ENCODE measurements around the gene TRMT10C. TPM values are rescaled to one million over a fixed set of nuclear protein-coding genes. Genes with fewer than 3 reads are reported as not detected.
A peak's percentile ranks its signal among the peaks of the same experiment; 100 is the strongest.

Gene TRMT10C
- total RNA-seq, 1 donor from 2014 or later, result 26.8 TPM

GRCh38 chr3:101512646-101513418, 48.8 kb upstream of the TRMT10C start, which contains the start of gene SENP7:
Gene SENP7 (minus strand): TSS chr3:101513212. CDS start chr3:101513130, 82 bp downstream.
- DNase-seq (ENCODE audit: low read depth), result peak; percentile 76
- Histone ChIP-seq H3K4me2 (ENCODE audit: low read length) (peak within 1 kb of the TSS; percentile 95), H3K36me3 (ENCODE audit: insufficient read depth, low read length) (no peaks in the 10 kb centered on the region), H3K4me1 (ENCODE audit: insufficient read depth, low read length) (no peaks in the 10 kb centered on the region), H3K9me3 (ENCODE audit: insufficient read depth, low read depth, low read length) (no peaks in the 10 kb centered on the region), H2AFZ (ENCODE audit: low read depth, low read length) (peak within 1 kb of the TSS; percentile 94), H4K20me1 (ENCODE audit: insufficient read depth, low read length) (no peaks in the 10 kb centered on the region), H3K79me2 (ENCODE audit: insufficient read depth, low read length) (peaks cover 20% of the 10 kb centered on the region), H3K4me3 (ENCODE audit: insufficient read depth, low read depth, low read length) (peak within 1 kb of the TSS; percentile 86), H3K27me3 (ENCODE audit: insufficient read depth, low read length) (peaks cover 4% of the 10 kb centered on the region), H3K9ac (ENCODE audit: low read length) (peak within 1 kb of the TSS; percentile 88), H3K27ac (ENCODE audit: low read depth, low read length) (peak within 1 kb of the TSS; percentile 88)
- Mint-ChIP-seq H3K4me3 (ENCODE audit: unreplicated experiment) (peak within 1 kb of the TSS; percentile 99), H3K9me3 (ENCODE audit: unreplicated experiment) (no peaks in the 10 kb centered on the region), H3K4me1 (ENCODE audit: low read depth, unreplicated experiment) (peaks cover 15% of the 10 kb centered on the region), H3K27me3 (ENCODE audit: low read depth, unreplicated experiment) (no peaks in the 10 kb centered on the region), H3K27ac (ENCODE audit: unreplicated experiment) (peak within 1 kb of the TSS; percentile 100), H3K36me3 (ENCODE audit: low read depth, unreplicated experiment) (no peaks in the 10 kb centered on the region)
- FAIRE-seq, result peak; percentile 20
- TF ChIP-seq EZH2 (IDR thresholded peaks at IDR 0.05; ENCODE audit: insufficient read depth, low read length) (no peak), CTCF (IDR thresholded peaks at IDR 0.05; ENCODE audit: insufficient read depth, low read depth, low read length) (no peak)

- Histone ChIP-seq H2AFZ (ENCODE audit: low read depth, low read length) (peak overlapping the region; percentile 62), H3K4me1 (ENCODE audit: insufficient read depth, low read length) (no peaks in the 10 kb centered on the region), H3K79me2 (ENCODE audit: insufficient read depth, low read length) (peaks cover 20% of the 10 kb centered on the region), H3K4me2 (ENCODE audit: low read length) (peak overlapping the region; percentile 95), H3K27ac (ENCODE audit: low read depth, low read length) (peak overlapping the region; percentile 88), H4K20me1 (ENCODE audit: insufficient read depth, low read length) (no peaks in the 10 kb centered on the region), H3K27me3 (ENCODE audit: insufficient read depth, low read length) (peaks cover 4% of the 10 kb centered on the region), H3K9me3 (ENCODE audit: insufficient read depth, low read depth, low read length) (no peaks in the 10 kb centered on the region), H3K9ac (ENCODE audit: low read length) (peak overlapping the region; percentile 88), H3K4me3 (ENCODE audit: insufficient read depth, low read depth, low read length) (peak overlapping the region; percentile 86), H3K36me3 (ENCODE audit: insufficient read depth, low read length) (no peaks in the 10 kb centered on the region)
- H3K36me3 Mint-ChIP-seq (ENCODE audit: low read depth, unreplicated experiment), result no peaks in the 10 kb centered on the region
- FAIRE-seq (peak; percentile 17), DNase-seq (ENCODE audit: low read depth) (no peak)
- H3K27me3 Mint-ChIP-seq (ENCODE audit: low read depth, unreplicated experiment), result no peaks in the 10 kb centered on the region
- H3K4me3 Mint-ChIP-seq (ENCODE audit: unreplicated experiment), result peak overlapping the region; percentile 99
- H3K9me3 Mint-ChIP-seq (ENCODE audit: unreplicated experiment), result no peaks in the 10 kb centered on the region
- H3K27ac Mint-ChIP-seq (ENCODE audit: unreplicated experiment), result peak overlapping the region; percentile 100
- no peak for TF ChIP-seq EZH2 (IDR thresholded peaks at IDR 0.05; ENCODE audit: insufficient read depth, low read length)
- TF ChIP-seq CTCF (IDR thresholded peaks at IDR 0.05; ENCODE audit: insufficient read depth, low read depth, low read length), result no peak
- peaks cover 15% of the 10 kb centered on the region for H3K4me1 Mint-ChIP-seq (ENCODE audit: low read depth, unreplicated experiment)
These were observed 48.2 kb upstream of the TRMT10C start for GRCh38 chr3:101513419-101513986.
